Measurements from ENCODE around the gene ZBTB24. TPM values are rescaled to one million over a fixed set of nuclear protein-coding genes. Genes with fewer than 3 reads are reported as not detected.

ZBTB24 gene
- total and polyA plus RNA-seq, 2 donors (not counting 1 experiment from before 2014, with no cell fraction given) = 4.4 to 8.6 TPM

DNA sequence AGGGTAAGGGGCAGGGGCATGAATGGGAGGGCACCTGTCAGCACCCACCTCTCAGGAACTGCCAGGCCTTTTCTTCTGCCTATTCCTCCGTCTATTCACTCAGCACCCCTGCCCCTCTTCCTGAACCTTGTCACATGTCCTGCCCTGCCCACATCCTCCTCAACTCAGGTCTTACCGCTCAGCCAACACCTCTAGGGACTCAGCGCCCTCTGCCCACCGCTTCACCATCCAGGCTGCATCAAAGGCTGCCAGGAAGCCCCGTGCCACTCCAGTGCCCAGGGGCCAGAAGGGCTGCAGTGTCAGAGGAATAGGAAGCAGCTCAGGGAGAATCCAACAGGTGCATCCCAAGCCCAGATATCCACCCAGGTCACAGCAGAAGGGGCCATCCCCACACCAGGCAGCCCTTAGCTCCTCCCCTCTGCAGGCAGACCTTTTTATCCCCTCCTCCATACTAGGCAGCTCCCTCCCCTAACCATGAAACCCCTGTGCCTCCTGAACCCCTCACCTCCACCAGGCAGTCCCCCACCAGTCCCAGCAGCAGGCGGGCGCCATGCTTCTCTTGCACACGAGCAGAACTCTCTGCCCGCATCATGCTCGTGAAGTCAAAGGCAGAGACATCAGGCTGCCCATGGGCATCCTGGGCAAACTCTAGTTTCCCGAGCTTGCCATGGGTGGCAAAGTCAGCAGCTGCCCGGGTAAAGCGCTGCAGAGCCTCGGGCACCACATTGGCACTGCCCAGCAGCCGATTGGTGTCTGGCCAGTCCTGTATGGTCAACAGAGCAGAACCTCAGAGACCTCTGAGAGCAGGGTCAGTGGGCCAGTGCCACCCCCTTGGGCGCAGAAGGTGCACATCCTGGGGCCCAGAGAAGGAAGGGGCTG, 33.0 kb downstream of the ZBTB24 start:
- peaks cover 3% of the 10 kb centered on the region for H3K4me1 ChIP-seq (ENCODE audit: control insufficient read depth, extremely low read depth, insufficient read depth, low read length)
- peaks cover 37% of the 10 kb centered on the region for H3K36me3 ChIP-seq (ENCODE audit: control insufficient read depth, insufficient read depth, low read length)
- H3K9ac ChIP-seq (ENCODE audit: insufficient read depth, low read length) = no peak overlapping the region
- H2AFZ ChIP-seq (ENCODE audit: low read length) = no peak overlapping the region
- TF ChIP-seq EZH2 (IDR thresholded peaks at IDR 0.05; ENCODE audit: low read length, missing control alignments) = no peak
- TF ChIP-seq, protein P1, sequence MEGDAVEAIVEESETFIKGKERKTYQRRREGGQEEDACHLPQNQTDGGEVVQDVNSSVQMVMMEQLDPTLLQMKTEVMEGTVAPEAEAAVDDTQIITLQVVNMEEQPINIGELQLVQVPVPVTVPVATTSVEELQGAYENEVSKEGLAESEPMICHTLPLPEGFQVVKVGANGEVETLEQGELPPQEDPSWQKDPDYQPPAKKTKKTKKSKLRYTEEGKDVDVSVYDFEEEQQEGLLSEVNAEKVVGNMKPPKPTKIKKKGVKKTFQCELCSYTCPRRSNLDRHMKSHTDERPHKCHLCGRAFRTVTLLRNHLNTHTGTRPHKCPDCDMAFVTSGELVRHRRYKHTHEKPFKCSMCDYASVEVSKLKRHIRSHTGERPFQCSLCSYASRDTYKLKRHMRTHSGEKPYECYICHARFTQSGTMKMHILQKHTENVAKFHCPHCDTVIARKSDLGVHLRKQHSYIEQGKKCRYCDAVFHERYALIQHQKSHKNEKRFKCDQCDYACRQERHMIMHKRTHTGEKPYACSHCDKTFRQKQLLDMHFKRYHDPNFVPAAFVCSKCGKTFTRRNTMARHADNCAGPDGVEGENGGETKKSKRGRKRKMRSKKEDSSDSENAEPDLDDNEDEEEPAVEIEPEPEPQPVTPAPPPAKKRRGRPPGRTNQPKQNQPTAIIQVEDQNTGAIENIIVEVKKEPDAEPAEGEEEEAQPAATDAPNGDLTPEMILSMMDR (conservative IDR thresholded peaks at IDR 0.05 in 1 of 2, IDR thresholded peaks at IDR 0.05 in 1 of 2; ENCODE audit: low read depth in 1 of 2, low read length in 2 of 2) = no peak
- no peaks in the 10 kb centered on the region for H4K20me1 ChIP-seq (ENCODE audit: control insufficient read depth, extremely low read depth, insufficient read depth, low read length)
- H3K4me3 ChIP-seq (replicated peaks in 1 of 4; ENCODE audit: control extremely low read depth in 1 of 4, insufficient read depth in 1 of 4, low read depth in 3 of 4, low read length in 4 of 4) = no peak overlapping the region
- no peak overlapping the region for H3K4me2 ChIP-seq (ENCODE audit: extremely low read depth, insufficient read depth, low read length)
- H3K9me3 ChIP-seq (ENCODE audit: control insufficient read depth, insufficient read depth, low read depth, low read length) = no peaks in the 10 kb centered on the region
- peaks cover 13% of the 10 kb centered on the region for H3K79me2 ChIP-seq (ENCODE audit: control insufficient read depth, insufficient read depth, low read length)
- H3K27me3 ChIP-seq (ENCODE audit: control insufficient read depth, insufficient read depth, low read length) = no peaks in the 10 kb centered on the region
- no peak overlapping the region for H3K27ac ChIP-seq (ENCODE audit: insufficient read depth, low read length)
- DNase-seq (ENCODE audit: low read depth in 2 of 2) = no peak

DNA sequence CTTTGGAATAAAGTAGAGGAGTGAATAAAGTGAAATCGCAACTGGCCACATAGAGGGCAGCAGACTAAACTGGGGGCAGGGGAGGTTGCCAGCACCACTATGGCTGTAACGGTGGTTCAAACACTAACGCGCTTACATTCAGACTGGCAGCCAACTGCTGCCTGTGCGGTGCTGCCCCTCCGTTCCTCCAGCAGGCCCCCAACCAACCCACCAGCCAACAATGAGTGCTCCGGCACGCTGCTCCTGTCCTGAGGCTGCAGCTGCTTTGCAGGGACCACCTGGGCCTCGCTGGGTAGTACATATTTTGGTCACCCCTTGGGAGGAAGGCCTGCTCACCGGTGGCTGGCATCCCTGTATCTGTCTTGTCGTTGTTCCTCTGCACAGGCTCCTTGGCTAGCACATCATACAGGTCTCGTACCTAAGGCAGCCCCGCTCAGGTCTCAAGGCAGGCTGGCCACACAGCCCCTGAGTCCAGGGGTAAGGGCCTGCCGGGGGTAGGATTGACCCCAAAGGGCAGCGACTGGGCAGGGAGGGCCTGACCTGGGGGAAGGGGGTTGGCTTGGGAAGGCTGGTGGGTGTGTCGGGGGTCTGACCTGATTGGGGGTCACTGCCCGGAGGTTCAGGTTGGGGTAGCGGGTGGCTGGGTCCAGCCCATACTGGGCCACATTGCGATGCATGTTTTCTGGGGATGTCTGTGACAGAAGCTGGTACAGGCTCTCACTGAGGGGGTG, 33.8 kb downstream of the ZBTB24 start:
- Histone ChIP-seq H3K27me3 (ENCODE audit: control insufficient read depth, insufficient read depth, low read length) (no peaks in the 10 kb centered on the region), H3K4me1 (ENCODE audit: control insufficient read depth, extremely low read depth, insufficient read depth, low read length) (peaks cover under 1% of the 10 kb centered on the region), H3K36me3 (ENCODE audit: control insufficient read depth, insufficient read depth, low read length) (peaks cover 41% of the 10 kb centered on the region), H3K9me3 (ENCODE audit: control insufficient read depth, insufficient read depth, low read depth, low read length) (no peaks in the 10 kb centered on the region), H4K20me1 (ENCODE audit: control insufficient read depth, extremely low read depth, insufficient read depth, low read length) (no peaks in the 10 kb centered on the region), H3K4me3 (replicated peaks in 1 of 4; ENCODE audit: control extremely low read depth in 1 of 4, insufficient read depth in 1 of 4, low read depth in 3 of 4, low read length in 4 of 4) (no peak overlapping the region), H2AFZ (ENCODE audit: low read length) (no peak overlapping the region), H3K27ac (ENCODE audit: insufficient read depth, low read length) (no peak overlapping the region), H3K4me2 (ENCODE audit: extremely low read depth, insufficient read depth, low read length) (no peak overlapping the region), H3K9ac (ENCODE audit: insufficient read depth, low read length) (no peak overlapping the region), H3K79me2 (ENCODE audit: control insufficient read depth, insufficient read depth, low read length) (peaks cover 7% of the 10 kb centered on the region)
- DNase-seq (ENCODE audit: low read depth in 2 of 2) = no peak
- TF ChIP-seq, protein P1 (conservative IDR thresholded peaks at IDR 0.05 in 1 of 2, IDR thresholded peaks at IDR 0.05 in 1 of 2; ENCODE audit: low read depth in 1 of 2, low read length in 2 of 2) = no peak
- no peak for TF ChIP-seq EZH2 (IDR thresholded peaks at IDR 0.05; ENCODE audit: low read length, missing control alignments)

DNA sequence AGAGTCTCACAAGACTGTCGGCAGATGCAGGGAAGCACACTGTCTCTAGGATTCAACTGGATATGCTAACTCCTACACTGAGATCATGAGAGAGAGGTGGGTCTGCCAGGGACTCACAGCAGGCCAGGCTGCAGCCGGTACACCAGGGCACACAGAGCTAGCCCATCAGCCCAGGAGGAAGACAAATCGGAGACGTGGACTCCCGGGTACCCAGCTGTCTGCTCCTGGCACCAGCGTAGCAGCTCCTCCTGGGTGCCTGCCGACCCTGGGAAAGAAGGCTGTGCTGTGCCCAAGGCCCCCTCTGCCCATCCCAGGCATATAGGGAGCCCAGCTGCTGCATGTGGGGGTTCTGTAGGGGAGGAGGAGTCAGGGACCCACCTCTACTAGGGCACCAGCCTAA, 34.4 kb downstream of the ZBTB24 start:
- Histone ChIP-seq H3K9me3 (ENCODE audit: control insufficient read depth, insufficient read depth, low read depth, low read length) (no peaks in the 10 kb centered on the region), H3K36me3 (ENCODE audit: control insufficient read depth, insufficient read depth, low read length) (peaks cover 46% of the 10 kb centered on the region), H3K27ac (ENCODE audit: insufficient read depth, low read length) (no peak overlapping the region), H4K20me1 (ENCODE audit: control insufficient read depth, extremely low read depth, insufficient read depth, low read length) (no peaks in the 10 kb centered on the region), H3K4me2 (ENCODE audit: extremely low read depth, insufficient read depth, low read length) (no peak overlapping the region), H3K9ac (ENCODE audit: insufficient read depth, low read length) (no peak overlapping the region), H3K4me1 (ENCODE audit: control insufficient read depth, extremely low read depth, insufficient read depth, low read length) (no peaks in the 10 kb centered on the region), H2AFZ (ENCODE audit: low read length) (no peak overlapping the region), H3K79me2 (ENCODE audit: control insufficient read depth, insufficient read depth, low read length) (peaks cover 3% of the 10 kb centered on the region), H3K27me3 (ENCODE audit: control insufficient read depth, insufficient read depth, low read length) (no peaks in the 10 kb centered on the region), H3K4me3 (replicated peaks in 1 of 4; ENCODE audit: control extremely low read depth in 1 of 4, insufficient read depth in 1 of 4, low read depth in 3 of 4, low read length in 4 of 4) (no peak overlapping the region)
- no peak for TF ChIP-seq EZH2 (IDR thresholded peaks at IDR 0.05; ENCODE audit: low read length, missing control alignments)
- TF ChIP-seq, protein P1 (conservative IDR thresholded peaks at IDR 0.05 in 1 of 2, IDR thresholded peaks at IDR 0.05 in 1 of 2; ENCODE audit: low read depth in 1 of 2, low read length in 2 of 2) = no peak
- no peak for DNase-seq (ENCODE audit: low read depth in 2 of 2)
